WERI-Rb-1 (cell line): Measurements from ENCODE around the gene COL19A1.

Source experiments
- DNase-seq: peaks from one replicate; pipeline ENCODE4 v3.0.0-alpha.2; 2020
- H3K27ac ChIP-seq: fragments of 250-450 bp; sonication (Bioruptor Pico); 2 replicates; pipeline ENCODE4 v1.5.1; 2020; ENCODE audit warnings: mild to moderate bottlenecking, moderate library complexity
- H3K27me3 ChIP-seq: fragments of 250-450 bp; sonication (Bioruptor Pico); 2 replicates; pipeline ENCODE4 v1.5.1; 2021; ENCODE audit warnings: mild to moderate bottlenecking, low read depth, moderate library complexity; ENCODE audit not compliant: insufficient read depth, severe bottlenecking
- H3K36me3 ChIP-seq: fragments of 250-450 bp; sonication (Bioruptor Pico); 2 replicates; pipeline ENCODE4 v1.5.1; 2020; ENCODE audit warnings: mild to moderate bottlenecking, moderate library complexity
- H3K4me3 ChIP-seq: 2 replicates; pipeline ENCODE4 v1.5.1; 2011; ENCODE audit warnings: low read depth, mild to moderate bottlenecking, control low read depth, low read length
- H3K9me3 ChIP-seq: fragments of 250-450 bp; sonication (Bioruptor Pico); 2 replicates; pipeline ENCODE4 v1.5.1; 2021; ENCODE audit warnings: mild to moderate bottlenecking, moderate library complexity; ENCODE audit not compliant: severe bottlenecking
- TF ChIP-seq, protein P1 (sequence below): IDR thresholded peaks from 2 replicates; pipeline ENCODE4 v1.5.1; 2011; ENCODE audit warnings: low read depth, mild to moderate bottlenecking, control low read depth, inconsistent platforms, low read length

The COL19A1 gene

DNA sequence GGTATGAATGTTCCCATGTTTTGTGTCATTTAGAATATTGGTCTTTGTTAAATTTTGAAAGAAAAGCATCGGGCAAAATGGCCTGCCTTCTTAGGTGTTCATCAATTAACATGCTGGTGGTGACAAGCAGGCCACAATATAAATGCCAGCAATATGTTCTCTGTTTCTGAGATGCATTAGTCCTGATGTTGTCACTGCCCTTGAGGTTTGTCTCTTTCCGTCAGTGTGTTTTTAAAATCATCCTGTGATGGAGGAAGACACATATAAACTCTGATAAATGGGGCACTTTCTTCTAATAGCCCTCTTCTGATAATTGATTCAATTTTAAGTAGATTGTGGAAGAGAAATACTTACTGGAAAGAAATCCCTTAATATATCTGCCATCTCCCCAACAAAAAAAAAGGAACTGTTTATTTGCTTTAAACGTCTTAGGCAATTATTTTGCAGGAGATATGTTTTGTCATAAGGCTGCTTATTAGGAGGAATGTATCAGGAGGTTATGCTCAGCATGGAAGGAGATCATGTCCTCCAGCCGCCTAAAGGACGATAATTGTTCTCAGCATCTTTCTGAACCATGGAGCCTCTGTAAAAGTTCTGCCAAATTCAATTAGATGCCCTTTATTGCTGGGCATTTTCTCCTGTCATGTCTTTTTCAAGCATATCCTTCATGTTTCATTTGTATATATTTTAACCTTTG, 302.5 kb downstream of the COL19A1 start:
- Histone ChIP-seq H3K27me3 (no peaks in the 10 kb centered on the region), H3K27ac (no peak overlapping the region), H3K4me3 (no peak overlapping the region), H3K9me3 (no peaks in the 10 kb centered on the region), H3K36me3 (no peaks in the 10 kb centered on the region)
- DNase-seq = no peak
- TF ChIP-seq, protein P1, sequence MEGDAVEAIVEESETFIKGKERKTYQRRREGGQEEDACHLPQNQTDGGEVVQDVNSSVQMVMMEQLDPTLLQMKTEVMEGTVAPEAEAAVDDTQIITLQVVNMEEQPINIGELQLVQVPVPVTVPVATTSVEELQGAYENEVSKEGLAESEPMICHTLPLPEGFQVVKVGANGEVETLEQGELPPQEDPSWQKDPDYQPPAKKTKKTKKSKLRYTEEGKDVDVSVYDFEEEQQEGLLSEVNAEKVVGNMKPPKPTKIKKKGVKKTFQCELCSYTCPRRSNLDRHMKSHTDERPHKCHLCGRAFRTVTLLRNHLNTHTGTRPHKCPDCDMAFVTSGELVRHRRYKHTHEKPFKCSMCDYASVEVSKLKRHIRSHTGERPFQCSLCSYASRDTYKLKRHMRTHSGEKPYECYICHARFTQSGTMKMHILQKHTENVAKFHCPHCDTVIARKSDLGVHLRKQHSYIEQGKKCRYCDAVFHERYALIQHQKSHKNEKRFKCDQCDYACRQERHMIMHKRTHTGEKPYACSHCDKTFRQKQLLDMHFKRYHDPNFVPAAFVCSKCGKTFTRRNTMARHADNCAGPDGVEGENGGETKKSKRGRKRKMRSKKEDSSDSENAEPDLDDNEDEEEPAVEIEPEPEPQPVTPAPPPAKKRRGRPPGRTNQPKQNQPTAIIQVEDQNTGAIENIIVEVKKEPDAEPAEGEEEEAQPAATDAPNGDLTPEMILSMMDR = no peak

DNA sequence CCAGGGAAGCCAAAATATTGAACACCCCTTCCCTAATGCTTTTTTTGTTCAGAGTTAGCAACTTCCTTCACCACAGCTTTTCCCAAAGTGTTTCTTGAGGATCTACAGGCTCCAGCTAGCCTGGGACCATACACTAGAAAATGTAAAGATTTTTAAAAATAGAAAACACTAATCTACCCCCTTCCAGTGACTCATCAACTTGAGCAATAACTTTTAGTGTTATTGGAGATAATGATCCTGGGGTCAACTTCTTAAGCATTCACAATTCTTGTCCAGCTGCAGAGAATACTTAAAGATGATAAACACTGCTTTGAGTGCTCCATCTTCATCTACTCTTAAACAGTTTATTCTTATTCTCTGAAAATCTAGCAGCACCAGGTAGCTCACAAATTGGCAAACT, 304.9 kb downstream of the COL19A1 start:
- H3K27me3 ChIP-seq = no peaks in the 10 kb centered on the region
- H3K4me3 ChIP-seq = no peak overlapping the region
- TF ChIP-seq, protein P1 = no peak
- no peaks in the 10 kb centered on the region for H3K36me3 ChIP-seq
- no peak overlapping the region for H3K27ac ChIP-seq
- no peak for DNase-seq
- no peaks in the 10 kb centered on the region for H3K9me3 ChIP-seq

DNA sequence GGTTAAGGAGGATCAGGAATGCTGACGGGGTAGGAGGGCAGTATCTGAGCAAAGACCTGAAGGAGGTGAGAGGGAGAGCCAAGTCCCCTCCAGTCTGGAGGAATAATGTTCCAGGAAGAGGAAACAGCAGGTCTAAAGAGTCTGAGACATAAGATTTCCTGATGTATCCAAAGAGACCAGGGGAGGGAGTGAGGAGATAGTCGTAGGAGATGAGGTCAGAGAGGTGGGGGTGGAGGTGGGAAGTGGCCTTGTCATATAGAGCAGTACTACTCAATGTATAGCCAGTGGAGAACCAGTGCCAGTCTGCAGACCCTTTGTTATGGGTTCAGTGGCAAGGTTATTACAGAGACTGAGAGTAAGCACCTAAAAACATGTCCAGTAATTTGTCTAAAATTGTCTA, 305.9 kb downstream of the COL19A1 start:
- no peaks in the 10 kb centered on the region for H3K9me3 ChIP-seq
- H3K27ac ChIP-seq = no peak overlapping the region
- H3K27me3 ChIP-seq = no peaks in the 10 kb centered on the region
- TF ChIP-seq, protein P1 = no peak
- no peak for DNase-seq
- no peak overlapping the region for H3K4me3 ChIP-seq
- no peaks in the 10 kb centered on the region for H3K36me3 ChIP-seq

DNA sequence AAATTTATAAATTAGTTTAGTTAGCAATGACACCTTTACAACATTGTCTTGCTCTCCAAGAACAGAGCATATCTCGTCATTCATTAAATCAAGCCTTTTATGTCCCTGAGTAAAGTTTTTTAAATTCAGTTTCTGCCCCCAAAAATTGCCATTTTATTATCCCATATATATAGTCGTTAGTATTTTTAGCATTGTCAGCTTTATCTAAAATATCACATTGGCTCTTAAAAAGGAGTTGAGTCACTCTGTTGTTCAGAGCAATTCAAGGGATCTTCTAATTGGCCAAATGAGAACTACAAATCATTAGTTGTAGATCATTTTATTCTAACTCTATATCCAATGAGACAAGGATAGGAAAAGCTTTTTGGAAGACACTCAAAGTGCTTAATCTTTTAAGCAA, 309.4 kb downstream of the COL19A1 start:
- no peak for DNase-seq
- Histone ChIP-seq H3K36me3 (no peaks in the 10 kb centered on the region), H3K4me3 (no peak overlapping the region), H3K27me3 (no peaks in the 10 kb centered on the region), H3K9me3 (no peaks in the 10 kb centered on the region), H3K27ac (no peak overlapping the region)
- TF ChIP-seq, protein P1 = no peak

DNA sequence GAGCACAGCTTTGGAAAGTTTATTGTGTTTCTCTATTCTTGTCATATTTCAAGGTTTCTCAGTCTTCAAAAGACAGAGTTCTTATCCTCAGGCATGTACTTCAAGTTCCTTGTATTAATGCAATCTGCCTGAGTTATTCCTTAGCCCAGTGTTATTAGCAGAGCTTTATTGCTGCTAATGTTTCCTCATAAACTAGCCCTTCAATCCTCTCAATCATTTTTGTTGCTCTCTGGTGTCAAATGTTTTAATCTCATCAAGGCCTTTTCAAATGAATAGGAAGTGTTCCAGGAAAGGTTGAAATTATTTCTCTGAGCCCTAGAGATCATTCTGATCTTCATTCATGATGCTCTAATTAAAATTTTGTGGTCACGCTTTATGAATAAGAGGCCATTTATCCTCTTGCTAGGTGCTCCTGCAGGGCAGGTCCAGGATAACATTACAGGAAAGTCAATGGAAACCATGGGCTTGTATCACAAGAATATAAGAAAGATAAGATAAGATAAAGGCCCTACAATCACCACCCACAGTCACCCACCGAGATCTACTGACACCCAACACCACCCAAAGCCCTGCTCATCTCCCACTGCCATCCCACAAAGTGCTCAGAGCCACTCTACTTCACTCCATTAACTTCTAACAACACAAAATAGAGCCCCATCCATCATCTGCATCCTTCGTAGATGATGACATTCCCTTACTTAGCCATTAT, 310.6 kb downstream of the COL19A1 start:
- no peaks in the 10 kb centered on the region for H3K27me3 ChIP-seq
- TF ChIP-seq, protein P1 = no peak
- H3K27ac ChIP-seq = no peak overlapping the region
- no peaks in the 10 kb centered on the region for H3K36me3 ChIP-seq
- DNase-seq = no peak
- H3K4me3 ChIP-seq = no peak overlapping the region
- H3K9me3 ChIP-seq = no peaks in the 10 kb centered on the region
